ENCODE measurements around the gene TKT.

DNA sequence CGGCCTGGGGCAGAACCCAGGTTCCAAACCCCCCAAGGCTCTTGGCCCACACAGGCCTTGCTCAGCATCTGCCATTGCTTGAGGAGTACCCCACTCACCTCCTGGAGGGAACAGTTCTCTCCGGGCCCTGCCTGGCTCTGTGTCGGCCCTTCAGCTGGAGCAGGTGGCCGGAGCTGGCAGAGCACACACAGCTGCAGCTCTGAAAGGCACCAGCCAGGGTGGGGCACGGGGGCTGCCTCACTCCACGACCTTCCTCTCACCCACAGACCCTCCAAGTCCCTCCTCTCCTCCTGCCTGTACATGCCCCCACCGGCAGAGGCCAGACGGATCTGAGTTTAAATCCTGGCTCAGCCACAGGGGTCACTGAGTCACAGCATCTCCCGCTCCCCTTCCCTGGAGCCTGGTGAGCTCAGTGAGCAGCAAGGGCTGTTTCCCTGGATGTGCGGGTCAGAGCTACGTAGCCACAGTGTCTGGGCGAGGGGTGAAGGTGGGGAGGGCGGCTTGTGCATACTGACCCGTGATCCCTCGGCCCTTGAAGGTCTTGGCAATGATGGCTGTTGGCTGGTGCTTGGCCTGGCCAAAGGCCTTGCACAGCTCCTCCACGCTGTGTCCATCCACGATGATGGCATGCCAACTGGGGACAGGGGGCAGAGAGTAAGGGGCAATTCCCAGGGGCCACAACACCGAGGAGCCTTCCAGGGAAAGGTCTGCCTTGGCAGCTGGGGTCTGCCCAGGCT, 23.0 kb downstream of the TKT start:
- TF ChIP-seq HNF4A (conservative IDR thresholded peaks at IDR 0.05) (no peak), TAF1 (conservative IDR thresholded peaks at IDR 0.05) (no peak), RAD21 (IDR thresholded peaks at IDR 0.05) (no peak), GABPA (IDR thresholded peaks at IDR 0.05 in 1 of 2, conservative IDR thresholded peaks at IDR 0.05 in 1 of 2) (no peak), FOXA1 (IDR thresholded peaks at IDR 0.05) (no peak)
- TF ChIP-seq, protein P1, sequence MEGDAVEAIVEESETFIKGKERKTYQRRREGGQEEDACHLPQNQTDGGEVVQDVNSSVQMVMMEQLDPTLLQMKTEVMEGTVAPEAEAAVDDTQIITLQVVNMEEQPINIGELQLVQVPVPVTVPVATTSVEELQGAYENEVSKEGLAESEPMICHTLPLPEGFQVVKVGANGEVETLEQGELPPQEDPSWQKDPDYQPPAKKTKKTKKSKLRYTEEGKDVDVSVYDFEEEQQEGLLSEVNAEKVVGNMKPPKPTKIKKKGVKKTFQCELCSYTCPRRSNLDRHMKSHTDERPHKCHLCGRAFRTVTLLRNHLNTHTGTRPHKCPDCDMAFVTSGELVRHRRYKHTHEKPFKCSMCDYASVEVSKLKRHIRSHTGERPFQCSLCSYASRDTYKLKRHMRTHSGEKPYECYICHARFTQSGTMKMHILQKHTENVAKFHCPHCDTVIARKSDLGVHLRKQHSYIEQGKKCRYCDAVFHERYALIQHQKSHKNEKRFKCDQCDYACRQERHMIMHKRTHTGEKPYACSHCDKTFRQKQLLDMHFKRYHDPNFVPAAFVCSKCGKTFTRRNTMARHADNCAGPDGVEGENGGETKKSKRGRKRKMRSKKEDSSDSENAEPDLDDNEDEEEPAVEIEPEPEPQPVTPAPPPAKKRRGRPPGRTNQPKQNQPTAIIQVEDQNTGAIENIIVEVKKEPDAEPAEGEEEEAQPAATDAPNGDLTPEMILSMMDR (IDR thresholded peaks at IDR 0.05; ENCODE audit: low read depth, low read length, missing input control) = no peak
- TF ChIP-seq, protein P2, sequence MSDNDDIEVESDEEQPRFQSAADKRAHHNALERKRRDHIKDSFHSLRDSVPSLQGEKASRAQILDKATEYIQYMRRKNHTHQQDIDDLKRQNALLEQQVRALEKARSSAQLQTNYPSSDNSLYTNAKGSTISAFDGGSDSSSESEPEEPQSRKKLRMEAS (IDR thresholded peaks at IDR 0.05) = no peak

Measured in liver (tissue), 3 donors.